Measurements from ENCODE around the gene ELAC1.
"Not testable (repeated sequence)": the region's sequence is repeated elsewhere in the genome, so short reads cannot be mapped to it uniquely, and the experiment has no call there.

The ELAC1 gene

DNA sequence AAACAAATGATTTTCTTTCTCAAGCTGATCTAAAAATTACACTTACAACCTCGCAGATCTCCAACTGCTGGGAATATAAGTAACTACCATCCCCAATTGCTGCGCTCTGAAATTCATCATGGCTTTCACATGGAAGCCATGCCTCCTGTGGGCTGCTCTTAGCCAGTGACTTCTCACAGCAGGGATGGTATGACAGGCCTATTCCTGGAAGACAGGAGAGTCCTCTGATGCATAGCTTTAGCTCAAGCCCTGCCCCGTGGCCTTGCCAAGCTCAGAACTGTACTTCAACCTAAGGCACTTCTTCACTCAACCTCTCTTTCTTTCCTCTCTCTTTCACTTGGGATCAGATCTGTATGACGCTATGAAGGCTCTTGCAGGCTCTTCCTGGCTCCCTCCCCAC lies 12.6 kb upstream of the ELAC1 start:
- TF ChIP-seq, protein P1, sequence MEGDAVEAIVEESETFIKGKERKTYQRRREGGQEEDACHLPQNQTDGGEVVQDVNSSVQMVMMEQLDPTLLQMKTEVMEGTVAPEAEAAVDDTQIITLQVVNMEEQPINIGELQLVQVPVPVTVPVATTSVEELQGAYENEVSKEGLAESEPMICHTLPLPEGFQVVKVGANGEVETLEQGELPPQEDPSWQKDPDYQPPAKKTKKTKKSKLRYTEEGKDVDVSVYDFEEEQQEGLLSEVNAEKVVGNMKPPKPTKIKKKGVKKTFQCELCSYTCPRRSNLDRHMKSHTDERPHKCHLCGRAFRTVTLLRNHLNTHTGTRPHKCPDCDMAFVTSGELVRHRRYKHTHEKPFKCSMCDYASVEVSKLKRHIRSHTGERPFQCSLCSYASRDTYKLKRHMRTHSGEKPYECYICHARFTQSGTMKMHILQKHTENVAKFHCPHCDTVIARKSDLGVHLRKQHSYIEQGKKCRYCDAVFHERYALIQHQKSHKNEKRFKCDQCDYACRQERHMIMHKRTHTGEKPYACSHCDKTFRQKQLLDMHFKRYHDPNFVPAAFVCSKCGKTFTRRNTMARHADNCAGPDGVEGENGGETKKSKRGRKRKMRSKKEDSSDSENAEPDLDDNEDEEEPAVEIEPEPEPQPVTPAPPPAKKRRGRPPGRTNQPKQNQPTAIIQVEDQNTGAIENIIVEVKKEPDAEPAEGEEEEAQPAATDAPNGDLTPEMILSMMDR (IDR thresholded peaks at IDR 0.05; ENCODE audit: insufficient read depth, low read length, poor library complexity, severe bottlenecking), result no peak
- no peaks in the 10 kb centered on the region for H3K27me3 ChIP-seq (replicated peaks; ENCODE audit: control insufficient read depth, insufficient read depth, low read length)
- no peak for DNase-seq (ENCODE audit: extremely low read depth, insufficient read length)

DNA sequence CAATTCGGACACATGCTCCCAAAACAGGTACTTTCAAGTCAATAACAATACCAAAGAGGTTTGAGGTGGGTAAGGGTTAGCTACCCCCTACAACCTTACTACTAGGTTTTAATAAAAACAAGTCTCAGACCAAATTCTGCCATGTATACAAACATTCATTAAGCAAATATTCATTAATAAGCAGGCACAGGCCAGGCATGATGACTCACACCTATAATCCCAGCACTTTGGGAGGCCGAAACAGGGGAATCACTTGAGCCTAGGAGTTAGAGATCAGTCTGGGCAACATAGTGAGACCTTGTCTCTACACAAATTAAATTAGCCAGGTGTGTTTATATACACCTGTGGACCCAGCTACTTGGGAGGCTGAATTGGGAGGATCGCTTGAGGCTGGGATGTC lies 11.7 kb upstream of the ELAC1 start:
- no peaks in the 10 kb centered on the region for H3K36me3 ChIP-seq (ENCODE audit: control insufficient read depth, insufficient read depth, low read length)
- DNase-seq (ENCODE audit: extremely low read depth, insufficient read length), result no peak
- no peaks in the 10 kb centered on the region for H3K27me3 ChIP-seq (replicated peaks; ENCODE audit: control insufficient read depth, insufficient read depth, low read length)
- H3K4me3 ChIP-seq (replicated peaks; ENCODE audit: low read depth, low read length), result no peak overlapping the region
- TF ChIP-seq, protein P1 (IDR thresholded peaks at IDR 0.05; ENCODE audit: insufficient read depth, low read length, poor library complexity, severe bottlenecking), result no peak

More for the DNA sequence above, 12.6 kb upstream of the ELAC1 start:
- Histone ChIP-seq H3K4me3 (replicated peaks; ENCODE audit: low read depth, low read length) (no peak overlapping the region), H3K36me3 (ENCODE audit: control insufficient read depth, insufficient read depth, low read length) (no peaks in the 10 kb centered on the region)

GRCh38 chr18:50961974-50962373 lies 5.9 kb upstream of the ELAC1 start:
- TF ChIP-seq, protein P1 (IDR thresholded peaks at IDR 0.05; ENCODE audit: insufficient read depth, low read length, poor library complexity, severe bottlenecking), result no peak

GRCh38 chr18:50969448-50969847 lies 1.6 kb downstream of the ELAC1 start:
- Histone ChIP-seq H3K36me3 (ENCODE audit: control insufficient read depth, insufficient read depth, low read length) (no peaks in the 10 kb centered on the region; the same call in 1 of the 2 replicates), H3K4me3 (replicated peaks; ENCODE audit: low read depth, low read length) (peak overlapping the region; percentile 75), H3K27me3 (replicated peaks; ENCODE audit: control insufficient read depth, insufficient read depth, low read length) (no peaks in the 10 kb centered on the region)
- TF ChIP-seq, protein P1 (IDR thresholded peaks at IDR 0.05; ENCODE audit: insufficient read depth, low read length, poor library complexity, severe bottlenecking), result no peak
- DNase-seq (ENCODE audit: extremely low read depth, insufficient read length), result no peak

More at GRCh38 chr18:50961974-50962373, 5.9 kb upstream of the ELAC1 start:
- no peak for DNase-seq (ENCODE audit: extremely low read depth, insufficient read length)
- Histone ChIP-seq H3K36me3 (ENCODE audit: control insufficient read depth, insufficient read depth, low read length) (no peaks in the 10 kb centered on the region), H3K27me3 (replicated peaks; ENCODE audit: control insufficient read depth, insufficient read depth, low read length) (no peaks in the 10 kb centered on the region), H3K4me3 (replicated peaks; ENCODE audit: low read depth, low read length) (no peak overlapping the region)

GRCh38 chr18:50970006-50970405 lies 2.2 kb downstream of the ELAC1 start:
- Histone ChIP-seq H3K36me3 (ENCODE audit: control insufficient read depth, insufficient read depth, low read length) (peaks cover 4% of the 10 kb centered on the region), H3K27me3 (replicated peaks; ENCODE audit: control insufficient read depth, insufficient read depth, low read length) (no peaks in the 10 kb centered on the region), H3K4me3 (replicated peaks; ENCODE audit: low read depth, low read length) (no peak overlapping the region)
- TF ChIP-seq, protein P1 (IDR thresholded peaks at IDR 0.05; ENCODE audit: insufficient read depth, low read length, poor library complexity, severe bottlenecking), result no peak
- DNase-seq (ENCODE audit: extremely low read depth, insufficient read length), result no peak

GRCh38 chr18:50972404-50972803 lies 4.6 kb downstream of the ELAC1 start:
- H3K36me3 ChIP-seq (ENCODE audit: control insufficient read depth, insufficient read depth, low read length), result peaks cover 14% of the 10 kb centered on the region
- DNase-seq (ENCODE audit: extremely low read depth, insufficient read length); H3K4me3 ChIP-seq (replicated peaks; ENCODE audit: low read depth, low read length); H3K27me3 ChIP-seq (replicated peaks; ENCODE audit: control insufficient read depth, insufficient read depth, low read length): not testable (repeated sequence)

All from GM06990 (cell line).